SK-N-SH (cell line): ENCODE data around the gene CTDSPL2. TPM values are rescaled to one million over a fixed set of nuclear protein-coding genes. Genes with fewer than 3 reads are reported as not detected.

ENCODE experiments used
- CTCF ChIA-PET: fragments of 300-600, 350-600 bp; formaldehyde crosslinking; extraction: SDS; loops from one replicate; lab custom pipeline; 2021; lab: Yijun Ruan, JAX
- POLR2A ChIA-PET: fragments of 350-600 bp; sonication (Branson Sonifier 250); formaldehyde crosslinking; extraction: SDS; loops from one replicate; lab custom pipeline; 2020; ENCODE audit warnings: antibody characterized with exemption, inconsistent platforms; lab: Yijun Ruan, JAX
- DNase-seq: peaks from one replicate; pipeline ENCODE4 v3.0.0; 2012
- H2AFZ ChIP-seq: fragments of 200-600 bp; sonication (generic); 2 replicates; pipeline ENCODE4 v1.8.1; 2016; ENCODE audit warnings: antibody characterized with exemption, mild to moderate bottlenecking, low read depth
- H3F3A ChIP-seq: fragments of 200-600 bp; sonication (generic); replicated peaks from 2 replicates; pipeline ENCODE3; 2016; ENCODE audit warnings: antibody characterized with exemption, mild to moderate bottlenecking; ENCODE audit not compliant: insufficient read depth
- H3K27ac ChIP-seq, 2 experiments: fragments of 200-500 bp in 1 of 2; fragments of 200-600 bp in 1 of 2; sonication (Bioruptor generic) in 1 of 2; sonication (generic), shearing (Covaris generic) in 1 of 2; 2 replicates each; pipeline versions ENCODE4 v1.5.1 to v1.6.1; 2014 to 2016; ENCODE audit warnings: low read depth in 2 of 2, inconsistent platforms in 1 of 2, low read length in 1 of 2, mild to moderate bottlenecking in 1 of 2, mixed read lengths in 1 of 2
- H3K27me3 ChIP-seq: fragments of 200-600 bp; sonication (generic), shearing (Covaris generic); 2 replicates; pipeline ENCODE4 v1.6.1; 2016; ENCODE audit warnings: mixed run types; ENCODE audit not compliant: insufficient read depth
- H3K36me3 ChIP-seq, 2 experiments: fragments of 200-500 bp in 1 of 2; fragments of 200-600 bp in 1 of 2; sonication (Bioruptor generic) in 1 of 2; sonication (generic) in 1 of 2; replicated peaks in 1 of 2; 2 replicates each; pipeline versions ENCODE3 to v1.5.1; 2014 to 2016; ENCODE audit warnings: low read length in 1 of 2, mild to moderate bottlenecking in 1 of 2; ENCODE audit not compliant: insufficient read depth in 2 of 2, control insufficient read depth in 1 of 2
- H3K4me1 ChIP-seq, 2 experiments: fragments of 200-500 bp in 1 of 2; fragments of 200-600 bp in 1 of 2; sonication (Bioruptor generic) in 1 of 2; sonication (generic), shearing (Covaris generic) in 1 of 2; 2 replicates each; pipeline versions ENCODE4 v1.5.1 to v1.6.1; 2014 to 2016; ENCODE audit warnings: low read depth in 1 of 2, low read length in 1 of 2, mixed run types in 1 of 2; ENCODE audit not compliant: insufficient read depth in 2 of 2, control insufficient read depth in 1 of 2
- H3K4me2 ChIP-seq: fragments of 200-600 bp; sonication (generic), shearing (Covaris generic); 2 replicates; pipeline ENCODE4 v1.6.1; 2017; ENCODE audit warnings: mixed run types
- H3K4me3 ChIP-seq, 2 experiments: fragments of 200-500 bp in 1 of 2; fragments of 200-600 bp in 1 of 2; sonication (Bioruptor generic) in 1 of 2; sonication (generic), shearing (Covaris generic) in 1 of 2; 2 replicates each; pipeline versions ENCODE4 v1.5.1 to v1.8.1; 2014 to 2016; ENCODE audit warnings: low read depth in 2 of 2, inconsistent platforms in 1 of 2, low read length in 1 of 2, mild to moderate bottlenecking in 1 of 2, mixed read lengths in 1 of 2, moderate library complexity in 1 of 2
- H3K79me2 ChIP-seq: fragments of 200-600 bp; sonication (generic); 2 replicates; pipeline ENCODE4 v1.8.1; 2017; ENCODE audit warnings: mild to moderate bottlenecking; ENCODE audit not compliant: insufficient read depth
- H3K9ac ChIP-seq: fragments of 200-600 bp; sonication (generic); 2 replicates; pipeline ENCODE4 v1.6.1; 2017; ENCODE audit warnings: mixed run types
- H3K9me2 ChIP-seq: fragments of 200-600 bp; sonication (generic); 2 replicates; pipeline ENCODE4 v1.6.1; 2017; ENCODE audit warnings: mixed run types
- H3K9me3 ChIP-seq: fragments of 200-600 bp; sonication (generic); 2 replicates; pipeline ENCODE4 v1.6.1; 2017; ENCODE audit warnings: mixed run types, mild to moderate bottlenecking, moderate library complexity
- H4K20me1 ChIP-seq: fragments of 200-600 bp; sonication (generic); 2 replicates; pipeline ENCODE4 v1.6.1; 2017; ENCODE audit warnings: mild to moderate bottlenecking, mixed run types; ENCODE audit not compliant: insufficient read depth
- CHD2 ChIP-seq: fragments of 150-350 bp; IDR thresholded peaks from 2 replicates; pipeline ENCODE4 v1.6.1; 2018; ENCODE audit warnings: low read length; ENCODE audit not compliant: partially characterized antibody
- ELF1 ChIP-seq: IDR thresholded peaks from 2 replicates; pipeline ENCODE4 v1.4.0; 2012
- EP300 ChIP-seq, 2 experiments: IDR thresholded peaks; 2 replicates each; pipeline versions ENCODE4 v1.4.0 to v1.6.1; 2012; ENCODE audit warnings: borderline replicate concordance in 1 of 2, low read depth in 1 of 2, low read length in 1 of 2
- EZH2phosphoT487 ChIP-seq: fragments of 200-600 bp; sonication (generic); IDR thresholded peaks from 2 replicates; pipeline ENCODE4 v1.6.1; 2017; ENCODE audit warnings: low read depth, mixed run types, mild to moderate bottlenecking, antibody characterized with exemption, moderate library complexity, borderline replicate concordance
- FOXJ3 ChIP-seq: sonication (generic); formaldehyde crosslinking; IDR thresholded peaks from 2 replicates; pipeline ENCODE4 v1.5.1; 2020; ENCODE audit warnings: mild to moderate bottlenecking, missing genetic modification reagents
- FOXM1 ChIP-seq: IDR thresholded peaks from 2 replicates; pipeline ENCODE4 v1.4.0; 2012; ENCODE audit warnings: low read depth, mild to moderate bottlenecking
- GABPA ChIP-seq: IDR thresholded peaks from 2 replicates; pipeline ENCODE4 v1.4.0; 2012; ENCODE audit warnings: low read depth, mild to moderate bottlenecking
- JUND ChIP-seq: IDR thresholded peaks from 2 replicates; pipeline ENCODE4 v1.4.0; 2012
- MEF2A ChIP-seq: IDR thresholded peaks from 2 replicates; pipeline ENCODE4 v1.4.0; 2012; ENCODE audit warnings: low read depth, borderline replicate concordance
- MXI1 ChIP-seq: IDR thresholded peaks from 2 replicates; pipeline ENCODE4 v1.6.1; 2012; ENCODE audit warnings: mild to moderate bottlenecking, low read depth, low read length, improper control_type of control experiment
- NRF1 ChIP-seq: IDR thresholded peaks from 2 replicates; pipeline ENCODE4 v1.6.1; 2012; ENCODE audit warnings: low read depth, mild to moderate bottlenecking, low read length
- RFX5 ChIP-seq: IDR thresholded peaks from 2 replicates; pipeline ENCODE4 v1.6.1; 2012; ENCODE audit warnings: mild to moderate bottlenecking, improper control_type of control experiment, low read length
- RXRA ChIP-seq: IDR thresholded peaks from 2 replicates; pipeline ENCODE4 v1.4.0; 2012; ENCODE audit warnings: low read depth, mild to moderate bottlenecking, borderline replicate concordance
- SIN3A ChIP-seq: IDR thresholded peaks from 2 replicates; pipeline ENCODE4 v1.6.1; 2012; ENCODE audit warnings: low read depth, mild to moderate bottlenecking, low read length, moderate library complexity, borderline replicate concordance
- SMC3 ChIP-seq: IDR thresholded peaks from 2 replicates; pipeline ENCODE4 v1.6.1; 2012; ENCODE audit warnings: low read depth, low read length, improper control_type of control experiment
- TAF1 ChIP-seq: IDR thresholded peaks from 2 replicates; pipeline ENCODE4 v1.6.1; 2012; ENCODE audit warnings: low read depth, mild to moderate bottlenecking, low read length, moderate library complexity, borderline replicate concordance
- TCF12 ChIP-seq: IDR thresholded peaks from 2 replicates; pipeline ENCODE4 v1.4.0; 2012
- TEAD4 ChIP-seq: IDR thresholded peaks from 2 replicates; pipeline ENCODE4 v1.4.0; 2012; ENCODE audit warnings: mild to moderate bottlenecking, borderline replicate concordance; ENCODE audit not compliant: insufficient read depth
- YY1 ChIP-seq: IDR thresholded peaks from 2 replicates; pipeline ENCODE4 v1.4.0; 2012; ENCODE audit warnings: low read depth, mild to moderate bottlenecking
- WGBS: methylation state at CpG from one replicate; pipeline ENCODE4 v1.1.6; 2017; ENCODE audit warnings: low lambda C conversion rate; 5-methylcytosine and 5-hydroxymethylcytosine counted together
- polyA plus RNA-seq, 3 experiments: library from polyadenylated mRNA; depleted of rRNA; stranded (reverse); fragments of >200 nt; gene quantifications; 2 replicates each; pipeline ENCODE4 v1.2.3, GENCODE V29; 2012
- TF ChIP-seq, protein P1 (sequence below): IDR thresholded peaks from 2 replicates; pipeline ENCODE4 v1.4.0; 2012; ENCODE audit warnings: low read depth, borderline replicate concordance
- TF ChIP-seq, protein P2 (sequence below): IDR thresholded peaks from 2 replicates; pipeline ENCODE4 v1.4.0; 2012; ENCODE audit warnings: low read depth
- TF ChIP-seq, protein P3 (sequence below): fragments of 200-600 bp; sonication (generic); IDR thresholded peaks from 2 replicates; pipeline ENCODE4 v1.6.1; 2017; ENCODE audit warnings: antibody characterized with exemption, mild to moderate bottlenecking, moderate library complexity
- TF ChIP-seq, protein P4 (sequence below): IDR thresholded peaks from 2 replicates; pipeline ENCODE4 v1.4.0; 2012; ENCODE audit warnings: low read depth, borderline replicate concordance

Gene CTDSPL2
- polyA plus RNA-seq, 1 of the 3 experiments (the other 2 are of a cell fraction): 9.0 TPM

DNA sequence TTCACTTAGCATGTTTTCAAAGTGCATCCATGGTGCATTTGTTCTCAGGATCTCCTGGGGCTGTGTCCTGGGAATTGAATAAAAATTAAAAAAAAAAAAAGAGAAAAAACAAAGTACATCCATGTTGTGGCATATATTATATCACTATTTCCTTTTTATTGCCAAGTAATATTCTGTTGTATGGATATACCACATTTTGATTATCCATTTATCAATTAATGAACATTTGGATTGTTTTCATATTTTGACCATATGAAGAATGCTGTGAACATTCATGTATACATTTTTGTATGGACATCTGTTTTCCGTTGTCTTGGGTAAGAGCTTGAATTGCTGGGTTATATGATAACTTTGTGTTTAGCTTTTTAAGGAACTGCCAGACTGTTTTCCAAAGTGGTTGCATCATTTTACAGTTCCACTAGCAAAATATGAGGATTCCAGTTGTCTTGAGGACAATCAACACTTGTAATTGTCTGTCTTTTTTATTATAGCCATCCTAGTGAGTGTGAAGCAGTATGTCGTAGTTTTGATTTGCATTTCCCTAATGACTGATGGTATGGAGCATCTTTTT is 44.5 kb downstream of the CTDSPL2 start:
- ChIA-PET CTCF (no interaction called here), POLR2A (no interaction called here)
- WGBS: 91% methylated on average over 2 of the region's 2 CpGs
- Histone ChIP-seq H3K4me3 (no peak overlapping the region), H3K9me2 (no peaks in the 10 kb centered on the region), H3K79me2 (peaks cover 93% of the 10 kb centered on the region), H2AFZ (no peak overlapping the region), H3K9me3 (no peaks in the 10 kb centered on the region), H3F3A (peaks cover 7% of the 10 kb centered on the region), H4K20me1 (no peaks in the 10 kb centered on the region; the same call in 1 of the 2 replicates), H3K27me3 (no peaks in the 10 kb centered on the region), H3K4me1 (no peaks in the 10 kb centered on the region), H3K9ac (no peak overlapping the region), H3K36me3 (peaks cover 0 to 25% of the 10 kb centered on the region in 2 experiments), H3K27ac (no peak overlapping the region), H3K4me2 (no peak overlapping the region)
- no peak for TF ChIP-seq GABPA
- no peak for TF ChIP-seq MEF2A
- no peak for TF ChIP-seq EZH2phosphoT487
- no peak for TF ChIP-seq RFX5
- TF ChIP-seq SMC3: no peak
- TF ChIP-seq FOXJ3 (CRISPR knock-in tag): no peak
- no peak for TF ChIP-seq ELF1
- TF ChIP-seq EP300 (IDR thresholded peaks at IDR 0.05; ENCODE audit: borderline replicate concordance in 1 of 2, low read depth in 1 of 2, low read length in 1 of 2): no peak
- no peak for TF ChIP-seq SIN3A
- no peak for TF ChIP-seq YY1
- no peak for TF ChIP-seq TCF12
- DNase-seq: no peak

DNA sequence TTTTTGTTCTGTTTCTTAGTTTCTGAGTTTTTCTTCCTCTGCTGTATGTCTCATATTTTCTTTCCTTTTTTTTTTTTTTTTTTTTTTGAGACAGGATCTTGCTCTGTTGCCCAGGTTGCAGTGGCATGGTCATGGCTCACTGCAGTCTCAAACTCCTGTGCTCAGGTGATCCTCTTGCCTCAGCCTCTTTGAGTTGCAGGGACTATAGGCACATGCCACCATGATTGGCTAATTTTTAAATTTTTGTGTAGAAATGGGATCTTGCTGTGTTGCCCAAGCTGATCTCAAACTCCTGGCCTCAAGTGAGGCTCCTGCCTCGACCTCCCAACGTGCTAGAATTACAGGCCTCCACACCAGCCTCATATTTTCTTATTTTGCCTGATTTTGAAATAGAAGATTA is 51.9 kb downstream of the CTDSPL2 start:
- H3K27me3 ChIP-seq: no peaks in the 10 kb centered on the region
- no peak overlapping the region for H3K9ac ChIP-seq
- no peaks in the 10 kb centered on the region for H3K4me1 ChIP-seq
- no peak overlapping the region for H2AFZ ChIP-seq
- H3K79me2 ChIP-seq: peaks cover 92% of the 10 kb centered on the region
- H3K9me3 ChIP-seq: no peaks in the 10 kb centered on the region
- no peak for DNase-seq
- no peak overlapping the region for H3K4me3 ChIP-seq
- no peak for TF ChIP-seq MXI1
- no peak for TF ChIP-seq MEF2A
- TF ChIP-seq, protein P1, sequence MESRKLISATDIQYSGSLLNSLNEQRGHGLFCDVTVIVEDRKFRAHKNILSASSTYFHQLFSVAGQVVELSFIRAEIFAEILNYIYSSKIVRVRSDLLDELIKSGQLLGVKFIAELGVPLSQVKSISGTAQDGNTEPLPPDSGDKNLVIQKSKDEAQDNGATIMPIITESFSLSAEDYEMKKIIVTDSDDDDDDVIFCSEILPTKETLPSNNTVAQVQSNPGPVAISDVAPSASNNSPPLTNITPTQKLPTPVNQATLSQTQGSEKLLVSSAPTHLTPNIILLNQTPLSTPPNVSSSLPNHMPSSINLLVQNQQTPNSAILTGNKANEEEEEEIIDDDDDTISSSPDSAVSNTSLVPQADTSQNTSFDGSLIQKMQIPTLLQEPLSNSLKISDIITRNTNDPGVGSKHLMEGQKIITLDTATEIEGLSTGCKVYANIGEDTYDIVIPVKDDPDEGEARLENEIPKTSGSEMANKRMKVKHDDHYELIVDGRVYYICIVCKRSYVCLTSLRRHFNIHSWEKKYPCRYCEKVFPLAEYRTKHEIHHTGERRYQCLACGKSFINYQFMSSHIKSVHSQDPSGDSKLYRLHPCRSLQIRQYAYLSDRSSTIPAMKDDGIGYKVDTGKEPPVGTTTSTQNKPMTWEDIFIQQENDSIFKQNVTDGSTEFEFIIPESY: no peak
- no peak for TF ChIP-seq NRF1
- no peak for TF ChIP-seq EP300 (IDR thresholded peaks at IDR 0.05; ENCODE audit: borderline replicate concordance in 1 of 2, low read depth in 1 of 2, low read length in 1 of 2)
- TF ChIP-seq SMC3: no peak
- no peak for TF ChIP-seq FOXM1
- TF ChIP-seq GABPA: no peak
- TF ChIP-seq TAF1: no peak
- TF ChIP-seq, protein P2, sequence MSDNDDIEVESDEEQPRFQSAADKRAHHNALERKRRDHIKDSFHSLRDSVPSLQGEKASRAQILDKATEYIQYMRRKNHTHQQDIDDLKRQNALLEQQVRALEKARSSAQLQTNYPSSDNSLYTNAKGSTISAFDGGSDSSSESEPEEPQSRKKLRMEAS: no peak
- no peak for TF ChIP-seq FOXJ3 (CRISPR knock-in tag)
- no peak for TF ChIP-seq JUND
- TF ChIP-seq, protein P3, sequence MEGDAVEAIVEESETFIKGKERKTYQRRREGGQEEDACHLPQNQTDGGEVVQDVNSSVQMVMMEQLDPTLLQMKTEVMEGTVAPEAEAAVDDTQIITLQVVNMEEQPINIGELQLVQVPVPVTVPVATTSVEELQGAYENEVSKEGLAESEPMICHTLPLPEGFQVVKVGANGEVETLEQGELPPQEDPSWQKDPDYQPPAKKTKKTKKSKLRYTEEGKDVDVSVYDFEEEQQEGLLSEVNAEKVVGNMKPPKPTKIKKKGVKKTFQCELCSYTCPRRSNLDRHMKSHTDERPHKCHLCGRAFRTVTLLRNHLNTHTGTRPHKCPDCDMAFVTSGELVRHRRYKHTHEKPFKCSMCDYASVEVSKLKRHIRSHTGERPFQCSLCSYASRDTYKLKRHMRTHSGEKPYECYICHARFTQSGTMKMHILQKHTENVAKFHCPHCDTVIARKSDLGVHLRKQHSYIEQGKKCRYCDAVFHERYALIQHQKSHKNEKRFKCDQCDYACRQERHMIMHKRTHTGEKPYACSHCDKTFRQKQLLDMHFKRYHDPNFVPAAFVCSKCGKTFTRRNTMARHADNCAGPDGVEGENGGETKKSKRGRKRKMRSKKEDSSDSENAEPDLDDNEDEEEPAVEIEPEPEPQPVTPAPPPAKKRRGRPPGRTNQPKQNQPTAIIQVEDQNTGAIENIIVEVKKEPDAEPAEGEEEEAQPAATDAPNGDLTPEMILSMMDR: no peak
- TF ChIP-seq TEAD4: no peak
- no peak for TF ChIP-seq TCF12
- no peak for TF ChIP-seq CHD2
- TF ChIP-seq, protein P4, sequence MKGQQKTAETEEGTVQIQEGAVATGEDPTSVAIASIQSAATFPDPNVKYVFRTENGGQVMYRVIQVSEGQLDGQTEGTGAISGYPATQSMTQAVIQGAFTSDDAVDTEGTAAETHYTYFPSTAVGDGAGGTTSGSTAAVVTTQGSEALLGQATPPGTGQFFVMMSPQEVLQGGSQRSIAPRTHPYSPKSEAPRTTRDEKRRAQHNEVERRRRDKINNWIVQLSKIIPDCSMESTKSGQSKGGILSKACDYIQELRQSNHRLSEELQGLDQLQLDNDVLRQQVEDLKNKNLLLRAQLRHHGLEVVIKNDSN: no peak
- no peak for TF ChIP-seq RXRA
- no peak for TF ChIP-seq ELF1
- peaks cover 7% of the 10 kb centered on the region for H3F3A ChIP-seq
- no peak overlapping the region for H3K27ac ChIP-seq
- no peaks in the 10 kb centered on the region for H3K9me2 ChIP-seq
- H4K20me1 ChIP-seq: peaks cover 6% of the 10 kb centered on the region; the same call in 1 of the 2 replicates
- peaks cover 0 to 13% of the 10 kb centered on the region in 2 experiments for H3K36me3 ChIP-seq
- H3K4me2 ChIP-seq: no peak overlapping the region
- 93% methylated on average over 2 of the region's 2 CpGs for WGBS
- ChIA-PET CTCF (no interaction called here), POLR2A (no interaction called here)
